Suprapubic skin (tissue), 4 donors: Measurements from ENCODE around the gene ZNF221.

Source experiments
- POLR2A ChIP-seq, 2 donors: fragments of 450-650 bp; IDR thresholded peaks; one replicate each; pipeline ENCODE4 v1.6.1; 2017; ENCODE audit warnings: antibody characterized with exemption in 2 of 2, mild to moderate bottlenecking in 2 of 2, moderate library complexity in 2 of 2
- POLR2AphosphoS5 ChIP-seq, 3 donors: sonication (generic); formaldehyde crosslinking; IDR thresholded peaks; one replicate each; pipeline ENCODE4 v1.6.1; 2017; ENCODE audit warnings: antibody characterized with exemption in 3 of 3
- TF ChIP-seq, protein P1 (sequence below), 2 donors: fragments of 200-600 bp in 1 of 2; fragments of 450-650 bp in 1 of 2; sonication (generic) in 1 of 2; IDR thresholded peaks; one replicate each; pipeline ENCODE4 v1.5.1; 2016 to 2019; ENCODE audit warnings: antibody characterized with exemption in 2 of 2, mild to moderate bottlenecking in 1 of 2, moderate library complexity in 1 of 2

GRCh38 chr19:43957891-43958290 lies 6.9 kb downstream of the ZNF221 start:
- TF ChIP-seq, protein P1, sequence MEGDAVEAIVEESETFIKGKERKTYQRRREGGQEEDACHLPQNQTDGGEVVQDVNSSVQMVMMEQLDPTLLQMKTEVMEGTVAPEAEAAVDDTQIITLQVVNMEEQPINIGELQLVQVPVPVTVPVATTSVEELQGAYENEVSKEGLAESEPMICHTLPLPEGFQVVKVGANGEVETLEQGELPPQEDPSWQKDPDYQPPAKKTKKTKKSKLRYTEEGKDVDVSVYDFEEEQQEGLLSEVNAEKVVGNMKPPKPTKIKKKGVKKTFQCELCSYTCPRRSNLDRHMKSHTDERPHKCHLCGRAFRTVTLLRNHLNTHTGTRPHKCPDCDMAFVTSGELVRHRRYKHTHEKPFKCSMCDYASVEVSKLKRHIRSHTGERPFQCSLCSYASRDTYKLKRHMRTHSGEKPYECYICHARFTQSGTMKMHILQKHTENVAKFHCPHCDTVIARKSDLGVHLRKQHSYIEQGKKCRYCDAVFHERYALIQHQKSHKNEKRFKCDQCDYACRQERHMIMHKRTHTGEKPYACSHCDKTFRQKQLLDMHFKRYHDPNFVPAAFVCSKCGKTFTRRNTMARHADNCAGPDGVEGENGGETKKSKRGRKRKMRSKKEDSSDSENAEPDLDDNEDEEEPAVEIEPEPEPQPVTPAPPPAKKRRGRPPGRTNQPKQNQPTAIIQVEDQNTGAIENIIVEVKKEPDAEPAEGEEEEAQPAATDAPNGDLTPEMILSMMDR (IDR thresholded peaks at IDR 0.05): no peak
- TF ChIP-seq POLR2AphosphoS5 (IDR thresholded peaks at IDR 0.05) (no peak), POLR2A (IDR thresholded peaks at IDR 0.05) (no peak)
